Aorta (tissue), 5 donors: ENCODE measurements around the gene MED29. TPM values are rescaled to one million over a fixed set of nuclear protein-coding genes. Genes with fewer than 3 reads are reported as not detected.

Experiments used
- ATAC-seq: fragments of 200-7000 bp; cut with Tn5 transposase; one replicate; pipeline ENCODE4 v1.9.1; 2022; ENCODE audit warnings: moderate library complexity; ENCODE audit not compliant: low FRiP score
- DNase-seq, 2 donors: peaks; one replicate each; pipeline ENCODE4 v3.0.0-alpha.2; 2020
- H3K27ac ChIP-seq, 2 donors: one replicate each; pipeline ENCODE4 v1.5.1; 2013; ENCODE audit warnings: low read length in 2 of 2, mild to moderate bottlenecking in 2 of 2, moderate library complexity in 2 of 2, control low read depth in 1 of 2, inconsistent platforms in 1 of 2, low read depth in 1 of 2
- H3K27me3 ChIP-seq, 2 donors: one replicate each; pipeline ENCODE4 v1.6.1; 2013; ENCODE audit warnings: control low read depth in 1 of 2, low read length in 1 of 2, mild to moderate bottlenecking in 1 of 2, moderate library complexity in 1 of 2; ENCODE audit not compliant: insufficient read depth in 2 of 2, control insufficient read depth in 1 of 2
- H3K36me3 ChIP-seq, 2 donors: one replicate each; pipeline ENCODE4 v1.6.1; 2013; ENCODE audit warnings: control low read depth in 1 of 2, low read length in 1 of 2, mild to moderate bottlenecking in 1 of 2; ENCODE audit not compliant: insufficient read depth in 2 of 2, control insufficient read depth in 1 of 2
- H3K4me1 ChIP-seq, 2 donors: one replicate each; pipeline ENCODE4 v1.6.1; 2013; ENCODE audit warnings: low read length in 2 of 2, control low read depth in 1 of 2, mild to moderate bottlenecking in 1 of 2, moderate library complexity in 1 of 2; ENCODE audit not compliant: insufficient read depth in 2 of 2, control insufficient read depth in 1 of 2
- H3K4me3 ChIP-seq, 2 donors: one replicate each; pipeline ENCODE4 v1.5.1; 2013; ENCODE audit warnings: low read length in 2 of 2, control low read depth in 1 of 2, mild to moderate bottlenecking in 1 of 2
- H3K9me3 ChIP-seq: one replicate; pipeline ENCODE4 v1.6.1; 2013; ENCODE audit warnings: mild to moderate bottlenecking, low read length; ENCODE audit not compliant: control insufficient read depth
- WGBS, 2 donors: extraction: QIAGEN DNeasy Blood & Tissue Kit; methylation state at CpG; one replicate each; pipeline ENCODE4 v1.1.7; 2013; 5-methylcytosine and 5-hydroxymethylcytosine counted together
- intact Hi-C, 2 donors: fragments of 100-400 bp; cut with DNase I; formaldehyde crosslinking; loops; one replicate each; pipeline versions ENCODE4 v1.14.2 to v1.15.0; 2022
- polyA plus RNA-seq, 2 donors: library from polyadenylated mRNA; stranded (reverse); fragments of 200-250 nt; gene quantifications; one replicate each; pipeline ENCODE4 v1.2.3, GENCODE V29; 2013
- total RNA-seq, 2 donors: library from RNA; stranded (reverse); fragmentation: NEBNext Ultra II Directional; extraction: Animal tissue kit (Norgen Biotek cat#: 25700); gene quantifications; one replicate each; pipeline ENCODE4 v1.2.1, GENCODE V29; 2021
- donor health status: healthy with polysubstance abuse.
- donor health status: Bipolar disorder and iron deficiency.
- donor health status: DM: no; HTN: no; CAD: no.
- donor health status: DM: no; HTN: no; CAD: no.
- donor health status: DM: yes; HTN: yes; CAD: no.

The MED29 gene
- total and polyA plus RNA-seq, 4 donors = 26.0 to 35.1 (median 29.3) TPM

GRCh38 chr19:39426170-39426569 lies 35.0 kb downstream of the MED29 start:
- H3K27me3 ChIP-seq = no peaks in the 10 kb centered on the region
- H3K4me3 ChIP-seq = no peak overlapping the region
- no peaks in the 10 kb centered on the region for H3K4me1 ChIP-seq
- DNase-seq = no peak
- 55 to 60% methylated on average over 5 of the region's 5 CpGs for WGBS, 2 donors
- H3K36me3 ChIP-seq = peaks cover 0 to 4% of the 10 kb centered on the region in 2 donors
- no peak for ATAC-seq
- H3K9me3 ChIP-seq = no peaks in the 10 kb centered on the region
- intact Hi-C loops = no loop called here
- H3K27ac ChIP-seq = no peak overlapping the region

GRCh38 chr19:39427707-39428106 lies 36.5 kb downstream of the MED29 start:
- no peaks in the 10 kb centered on the region for H3K27me3 ChIP-seq
- no peak overlapping the region for H3K27ac ChIP-seq
- no peaks in the 10 kb centered on the region for H3K4me1 ChIP-seq
- no peak overlapping the region for H3K4me3 ChIP-seq
- DNase-seq (no peak), ATAC-seq (no peak)
- H3K36me3 ChIP-seq = peaks cover 0 to under 1% of the 10 kb centered on the region in 2 donors
- no peaks in the 10 kb centered on the region for H3K9me3 ChIP-seq
- intact Hi-C loops = loop anchor here in 1 of 2 donors (2.0 kb wide), 1 partner anchor 13 kb away; no protein-coding TSS in a partner anchor
- WGBS, 2 donors = 90 to 93% methylated on average over 11 of the region's 11 CpGs

- peak; percentile 85 to 90 for DNase-seq
- intact Hi-C loops = loop anchor here in 1 of 2 donors (2.0 kb wide), 1 partner anchor 14 kb away; no protein-coding TSS in a partner anchor
- H3K27ac ChIP-seq = peak overlapping the region; percentile 53 to 91
- H3K36me3 ChIP-seq = peaks cover 2% of the 10 kb centered on the region in 2 donors
- H3K4me1 ChIP-seq = no peaks in the 10 kb centered on the region
- H3K9me3 ChIP-seq = no peaks in the 10 kb centered on the region
- ATAC-seq = peak; percentile 68
- H3K27me3 ChIP-seq = no peaks in the 10 kb centered on the region
- no peak overlapping the region for H3K4me3 ChIP-seq
- WGBS, 2 donors = 5 to 6% methylated on average over 23 of the region's 23 CpGs
These were observed 37.3 kb downstream of the MED29 start for GRCh38 chr19:39428283-39429112.

- Histone ChIP-seq H3K36me3 (peaks cover 2 to 6% of the 10 kb centered on the region in 2 donors), H3K27ac (no peak overlapping the region), H3K9me3 (no peaks in the 10 kb centered on the region), H3K27me3 (no peaks in the 10 kb centered on the region), H3K4me1 (peaks cover 0 to 2% of the 10 kb centered on the region in 2 donors), H3K4me3 (no peak overlapping the region)
- 71 to 74% methylated on average over 25 of the region's 25 CpGs for WGBS, 2 donors
- intact Hi-C loops = no loop called here
- DNase-seq (peak in 1 of 2 donors; percentile 72), ATAC-seq (no peak)
These were observed 39.8 kb downstream of the MED29 start for GRCh38 chr19:39430675-39431593.

GRCh38 chr19:39432677-39433025 lies 41.5 kb downstream of the MED29 start:
- H3K27me3 ChIP-seq = no peaks in the 10 kb centered on the region
- DNase-seq (no peak), ATAC-seq (no peak)
- no peak overlapping the region for H3K27ac ChIP-seq
- intact Hi-C loops = no loop called here
- no peaks in the 10 kb centered on the region for H3K9me3 ChIP-seq
- H3K4me3 ChIP-seq = no peak overlapping the region
- WGBS, 2 donors = 94% methylated on average over 8 of the region's 8 CpGs
- peaks cover 2 to 6% of the 10 kb centered on the region in 2 donors for H3K36me3 ChIP-seq
- peaks cover 0 to 2% of the 10 kb centered on the region in 2 donors for H3K4me1 ChIP-seq

GRCh38 chr19:39433480-39434079 lies 42.4 kb downstream of the MED29 start:
- Histone ChIP-seq H3K9me3 (no peaks in the 10 kb centered on the region), H3K27ac (no peak overlapping the region), H3K4me1 (peaks cover 0 to 2% of the 10 kb centered on the region in 2 donors), H3K27me3 (no peaks in the 10 kb centered on the region), H3K4me3 (no peak overlapping the region), H3K36me3 (peaks cover 2 to 6% of the 10 kb centered on the region in 2 donors)
- intact Hi-C loops = no loop called here
- WGBS, 2 donors = 94% methylated on average over 8 of the region's 8 CpGs
- no peak for DNase-seq
- no peak for ATAC-seq

GRCh38 chr19:39434123-39435076 lies 43.2 kb downstream of the MED29 start:
- DNase-seq (no peak), ATAC-seq (no peak)
- H3K4me3 ChIP-seq = no peak overlapping the region
- intact Hi-C loops = loop anchor here in 1 of 2 donors (5.0 kb wide), 2 partner anchors 42 to 98 kb away; partner anchors contain the start of genes EID2B, MED29 and PAF1
- 57 to 59% methylated on average over 10 of the region's 10 CpGs for WGBS, 2 donors
- H3K36me3 ChIP-seq = peaks cover 2 to 6% of the 10 kb centered on the region in 2 donors
- H3K9me3 ChIP-seq = no peaks in the 10 kb centered on the region
- peaks cover 0 to 2% of the 10 kb centered on the region in 2 donors for H3K4me1 ChIP-seq
- no peaks in the 10 kb centered on the region for H3K27me3 ChIP-seq
- no peak overlapping the region for H3K27ac ChIP-seq
